Testis (tissue), 3 donors: Measurements from ENCODE around the gene CD9. TPM values are rescaled to one million over a fixed set of nuclear protein-coding genes. Genes with fewer than 3 reads are reported as not detected.

Source experiments
- DNase-seq: peaks from one replicate; pipeline ENCODE4 v3.0.0-alpha.2; 2019
- H3K27ac ChIP-seq, 2 donors: fragments of 200-600 bp; sonication (generic); one replicate each; pipeline ENCODE4 v1.5.1; 2019
- H3K27me3 ChIP-seq: fragments of 200-600 bp; sonication (generic); one replicate; pipeline ENCODE4 v1.5.1; 2019
- H3K36me3 ChIP-seq: fragments of 200-600 bp; sonication (generic); one replicate; pipeline ENCODE4 v1.5.1; 2017; ENCODE audit warnings: low read depth; ENCODE audit errors: missing control alignments
- H3K4me1 ChIP-seq: fragments of 200-600 bp; sonication (generic); one replicate; pipeline ENCODE4 v1.5.1; 2019
- H3K4me3 ChIP-seq, 2 donors: fragments of 200-600 bp; sonication (generic); one replicate each; pipeline ENCODE4 v1.5.1; 2017 to 2019
- H3K9me3 ChIP-seq: fragments of 200-600 bp; sonication (generic); one replicate; pipeline ENCODE4 v1.5.1; 2017
- CTCF ChIP-seq, 3 experiments: fragments of 450-650 bp in 2 of 3; fragments of 200-600 bp in 1 of 3; sonication (generic) in 1 of 3; IDR thresholded peaks; one replicate each; pipeline ENCODE4 v1.5.1; 2016 to 2019; ENCODE audit warnings: antibody characterized with exemption in 3 of 3, mild to moderate bottlenecking in 2 of 3, moderate library complexity in 1 of 3
- POLR2A ChIP-seq: fragments of 450-650 bp; IDR thresholded peaks from one replicate; pipeline ENCODE4 v1.6.1; 2017; ENCODE audit warnings: antibody characterized with exemption, mild to moderate bottlenecking, moderate library complexity
- WGBS, 2 donors: methylation state at CpG; one replicate each; pipeline ENCODE4 v1.1.5; 2018; 5-methylcytosine and 5-hydroxymethylcytosine counted together
- intact Hi-C: fragments of 100-400 bp; cut with DNase I; formaldehyde crosslinking; loops from one replicate; pipeline ENCODE4 v1.15.1; 2023; ENCODE audit warnings: low total_unique reads
- polyA plus RNA-seq: library from polyadenylated mRNA; stranded (reverse); fragments of 350-450 nt; fragmentation: Illumina TruSeq; extraction: RNeasy Lipid Tissue Mini Kit (QIAGEN cat#74804); gene quantifications from one replicate; pipeline ENCODE4 v1.2.3, GENCODE V29; 2014; ENCODE audit warnings: low read depth, low replicate concordance; ENCODE audit not compliant: insufficient read depth
- total RNA-seq, 2 donors: library from RNA; depleted of rRNA; stranded (reverse); fragments of >200 nt; gene quantifications; one replicate each; pipeline ENCODE4 v1.2.3, GENCODE V29; 2016

Gene CD9
- total and polyA plus RNA-seq, 3 donors from 2014 or later, result 31.2 to 94.2 (median 53.1) TPM

GRCh38 chr12:6235906-6236640 is 35.9 kb downstream of the CD9 start:
- no peaks in the 10 kb centered on the region for H3K27me3 ChIP-seq
- H3K4me3 ChIP-seq, result no peak overlapping the region
- no peak for DNase-seq
- intact Hi-C loops, result no loop called here
- TF ChIP-seq CTCF (IDR thresholded peaks at IDR 0.05) (no peak), POLR2A (no peak)
- H3K36me3 ChIP-seq, result no peaks in the 10 kb centered on the region
- 82 to 86% methylated on average over 11 to 22 of the region's 22 CpGs for WGBS, 2 donors
- no peak overlapping the region for H3K27ac ChIP-seq
- no peaks in the 10 kb centered on the region for H3K9me3 ChIP-seq
- peaks cover 11% of the 10 kb centered on the region for H3K4me1 ChIP-seq

DNA sequence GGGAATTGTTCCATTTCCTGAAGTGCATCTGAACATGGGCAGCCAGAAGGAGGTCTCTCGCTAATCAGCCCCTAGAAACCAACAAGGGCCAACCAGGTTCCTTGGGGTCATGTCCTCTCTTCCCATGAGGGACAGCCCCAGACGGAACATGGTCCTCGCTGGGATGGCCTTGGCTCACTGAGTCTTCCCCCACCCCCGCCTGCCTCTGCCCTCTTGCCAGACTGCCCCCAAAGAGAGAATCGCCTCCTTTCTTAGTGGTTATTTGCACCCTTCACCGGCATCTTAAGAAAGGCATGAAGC is 36.4 kb downstream of the CD9 start:
- Histone ChIP-seq H3K36me3 (no peaks in the 10 kb centered on the region), H3K9me3 (no peaks in the 10 kb centered on the region), H3K4me1 (peaks cover 11% of the 10 kb centered on the region), H3K27me3 (no peaks in the 10 kb centered on the region), H3K27ac (no peak overlapping the region), H3K4me3 (no peak overlapping the region)
- intact Hi-C loops, result no loop called here
- TF ChIP-seq CTCF (IDR thresholded peaks at IDR 0.05) (no peak), POLR2A (no peak)
- no peak for DNase-seq
- 92 to 96% methylated on average over 6 of the region's 6 CpGs for WGBS, 2 donors

DNA sequence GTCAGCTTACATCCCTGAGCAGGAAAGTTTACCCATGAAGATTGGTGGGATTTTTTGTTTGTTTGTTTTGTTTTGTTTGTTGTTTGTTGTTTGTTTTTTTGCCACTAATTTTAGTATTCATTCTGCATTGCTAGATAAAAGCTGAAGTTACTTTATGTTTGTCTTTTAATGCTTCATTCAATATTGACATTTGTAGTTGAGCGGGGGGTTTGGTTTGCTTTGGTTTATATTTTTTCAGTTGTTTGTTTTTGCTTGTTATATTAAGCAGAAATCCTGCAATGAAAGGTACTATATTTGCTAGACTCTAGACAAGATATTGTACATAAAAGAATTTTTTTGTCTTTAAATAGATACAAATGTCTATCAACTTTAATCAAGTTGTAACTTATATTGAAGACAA is 37.6 kb downstream of the CD9 start:
- Histone ChIP-seq H3K27me3 (no peaks in the 10 kb centered on the region), H3K36me3 (no peaks in the 10 kb centered on the region), H3K9me3 (no peaks in the 10 kb centered on the region), H3K4me1 (peaks cover 9% of the 10 kb centered on the region), H3K4me3 (no peak overlapping the region), H3K27ac (no peak overlapping the region)
- no peak for TF ChIP-seq CTCF (IDR thresholded peaks at IDR 0.05)
- TF ChIP-seq POLR2A, result no peak
- no peak for DNase-seq
- 90 to 100% methylated on average over 1 of the region's 1 CpG for WGBS, 2 donors
- intact Hi-C loops, result no loop called here

GRCh38 chr12:6238875-6239274 is 38.7 kb downstream of the CD9 start:
- no peaks in the 10 kb centered on the region for H3K27me3 ChIP-seq
- intact Hi-C loops, result no loop called here
- H3K36me3 ChIP-seq, result no peaks in the 10 kb centered on the region
- no peaks in the 10 kb centered on the region for H3K9me3 ChIP-seq
- H3K4me3 ChIP-seq, result no peak overlapping the region
- no peak overlapping the region for H3K27ac ChIP-seq
- TF ChIP-seq POLR2A, result no peak
- no peak for TF ChIP-seq CTCF (IDR thresholded peaks at IDR 0.05)
- peaks cover 9% of the 10 kb centered on the region for H3K4me1 ChIP-seq
- WGBS, 2 donors, result 84 to 92% methylated on average over 3 of the region's 3 CpGs
- DNase-seq, result no peak

DNA sequence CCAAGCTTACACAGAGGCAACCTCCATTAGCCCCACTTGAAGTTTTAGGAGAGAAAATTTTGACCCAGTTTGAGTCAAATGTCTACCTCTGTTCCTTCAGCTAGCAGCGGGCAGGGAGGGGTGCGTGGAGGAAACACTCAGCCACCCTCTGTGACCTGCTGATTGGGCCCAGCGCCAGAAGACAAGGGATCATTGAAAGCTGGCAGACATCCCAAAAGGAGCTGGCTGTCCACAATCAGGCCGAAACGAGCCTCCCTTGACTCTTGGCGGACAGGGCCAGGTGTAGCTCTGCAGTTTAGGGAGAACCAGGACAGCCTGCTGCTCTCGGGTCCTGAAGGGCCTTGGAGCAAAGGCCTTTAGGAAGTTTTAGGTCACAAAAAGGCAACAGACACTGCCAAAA is 41.3 kb downstream of the CD9 start:
- H3K9me3 ChIP-seq, result no peaks in the 10 kb centered on the region
- peak; percentile 78 for DNase-seq
- H3K36me3 ChIP-seq, result no peaks in the 10 kb centered on the region
- no peak overlapping the region for H3K27ac ChIP-seq
- peaks cover 9% of the 10 kb centered on the region for H3K4me1 ChIP-seq
- no peak overlapping the region for H3K4me3 ChIP-seq
- no peaks in the 10 kb centered on the region for H3K27me3 ChIP-seq
- no peak for TF ChIP-seq CTCF (IDR thresholded peaks at IDR 0.05)
- no peak for TF ChIP-seq POLR2A
- 21 to 33% methylated on average over 7 of the region's 7 CpGs for WGBS, 2 donors
- intact Hi-C loops, result no loop called here
